Measurements from ENCODE around the gene SULT1E1.
A peak's percentile ranks its signal among the peaks of the same experiment; 100 is the strongest.

Gene SULT1E1

GRCh38 chr4:69896530-69897116 lies 36.7 kb upstream of the SULT1E1 start:
- no peak for TF ChIP-seq CSRNP3 (CRISPR knock-in tag; IDR thresholded peaks at IDR 0.05)
- no peak for TF ChIP-seq RARB (CRISPR knock-in tag; IDR thresholded peaks at IDR 0.05)
- no peak for TF ChIP-seq ESRRG (CRISPR knock-in tag; IDR thresholded peaks at IDR 0.05)
- no peak for TF ChIP-seq GLIS3 (CRISPR knock-in tag; IDR thresholded peaks at IDR 0.05)
- no peak for TF ChIP-seq OSR1 (CRISPR knock-in tag; IDR thresholded peaks at IDR 0.05)
- no peak for TF ChIP-seq ZNF8 (CRISPR knock-in tag; IDR thresholded peaks at IDR 0.05)
- TF ChIP-seq CSDC2 (CRISPR knock-in tag; IDR thresholded peaks at IDR 0.05), result no peak
- TF ChIP-seq PATZ1 (CRISPR knock-in tag; IDR thresholded peaks at IDR 0.05; ENCODE audit: borderline replicate concordance), result no peak
- no peak for TF ChIP-seq ZC3H10 (CRISPR knock-in tag; IDR thresholded peaks at IDR 0.05)
- TF ChIP-seq, protein P1, sequence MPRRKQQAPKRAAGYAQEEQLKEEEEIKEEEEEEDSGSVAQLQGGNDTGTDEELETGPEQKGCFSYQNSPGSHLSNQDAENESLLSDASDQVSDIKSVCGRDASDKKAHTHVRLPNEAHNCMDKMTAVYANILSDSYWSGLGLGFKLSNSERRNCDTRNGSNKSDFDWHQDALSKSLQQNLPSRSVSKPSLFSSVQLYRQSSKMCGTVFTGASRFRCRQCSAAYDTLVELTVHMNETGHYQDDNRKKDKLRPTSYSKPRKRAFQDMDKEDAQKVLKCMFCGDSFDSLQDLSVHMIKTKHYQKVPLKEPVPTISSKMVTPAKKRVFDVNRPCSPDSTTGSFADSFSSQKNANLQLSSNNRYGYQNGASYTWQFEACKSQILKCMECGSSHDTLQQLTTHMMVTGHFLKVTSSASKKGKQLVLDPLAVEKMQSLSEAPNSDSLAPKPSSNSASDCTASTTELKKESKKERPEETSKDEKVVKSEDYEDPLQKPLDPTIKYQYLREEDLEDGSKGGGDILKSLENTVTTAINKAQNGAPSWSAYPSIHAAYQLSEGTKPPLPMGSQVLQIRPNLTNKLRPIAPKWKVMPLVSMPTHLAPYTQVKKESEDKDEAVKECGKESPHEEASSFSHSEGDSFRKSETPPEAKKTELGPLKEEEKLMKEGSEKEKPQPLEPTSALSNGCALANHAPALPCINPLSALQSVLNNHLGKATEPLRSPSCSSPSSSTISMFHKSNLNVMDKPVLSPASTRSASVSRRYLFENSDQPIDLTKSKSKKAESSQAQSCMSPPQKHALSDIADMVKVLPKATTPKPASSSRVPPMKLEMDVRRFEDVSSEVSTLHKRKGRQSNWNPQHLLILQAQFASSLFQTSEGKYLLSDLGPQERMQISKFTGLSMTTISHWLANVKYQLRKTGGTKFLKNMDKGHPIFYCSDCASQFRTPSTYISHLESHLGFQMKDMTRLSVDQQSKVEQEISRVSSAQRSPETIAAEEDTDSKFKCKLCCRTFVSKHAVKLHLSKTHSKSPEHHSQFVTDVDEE (CRISPR knock-in tag; IDR thresholded peaks at IDR 0.05), result no peak
- peak; percentile 37; the same call in 1 of the 3 replicates for ATAC-seq

DNA sequence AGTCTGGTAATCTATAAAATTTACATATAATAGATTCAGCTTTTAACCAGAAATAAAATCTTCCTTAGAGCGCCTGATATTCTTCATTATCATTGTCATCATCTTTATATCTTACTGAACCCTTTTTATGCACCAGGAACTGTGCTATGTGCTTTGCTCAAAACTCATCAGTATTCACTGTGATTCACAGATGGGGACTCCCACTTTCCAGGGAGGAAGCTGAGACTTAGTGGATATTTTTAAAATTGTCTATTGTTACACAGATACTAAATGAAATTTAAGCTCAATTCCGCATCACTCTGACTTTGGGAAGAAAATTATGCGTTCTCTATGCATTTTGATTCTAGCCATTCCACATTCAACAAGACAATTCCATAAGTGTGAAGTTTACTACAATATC lies 34.8 kb upstream of the SULT1E1 start:
- TF ChIP-seq ARNTL (CRISPR knock-in tag; IDR thresholded peaks at IDR 0.05; ENCODE audit: borderline replicate concordance, low read depth) (no peak), ZNF565 (CRISPR knock-in tag; conservative IDR thresholded peaks at IDR 0.05; ENCODE audit: low read depth) (no peak), GLIS3 (CRISPR knock-in tag; IDR thresholded peaks at IDR 0.05) (no peak), ISL1 (CRISPR knock-in tag; IDR thresholded peaks at IDR 0.05) (no peak)
- TF ChIP-seq, protein P1 (CRISPR knock-in tag; IDR thresholded peaks at IDR 0.05), result no peak
- ATAC-seq, result no peak

DNA sequence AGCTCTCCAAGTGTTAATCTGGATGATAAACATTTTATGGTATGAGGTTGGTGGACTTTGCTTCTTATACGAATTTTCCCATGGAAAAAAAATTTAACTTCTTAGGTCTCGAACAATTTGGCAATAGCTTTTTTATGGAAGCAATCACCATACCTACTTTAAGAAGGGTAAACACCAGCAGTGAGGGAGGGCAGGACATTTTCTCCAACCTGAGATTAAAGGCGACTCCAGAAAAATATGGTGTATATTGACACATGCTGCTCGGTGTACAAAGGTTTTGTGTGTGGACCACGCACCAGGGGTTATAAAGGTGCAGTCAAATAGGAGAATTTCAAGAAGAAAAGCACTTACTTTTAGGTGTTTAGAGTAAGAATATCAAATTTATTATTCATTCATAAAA lies 34.2 kb upstream of the SULT1E1 start:
- no peak for TF ChIP-seq ARNTL (CRISPR knock-in tag; IDR thresholded peaks at IDR 0.05; ENCODE audit: borderline replicate concordance, low read depth)
- ATAC-seq, result no peak

GRCh38 chr4:69888336-69888735 lies 28.4 kb upstream of the SULT1E1 start:
- TF ChIP-seq RARB (CRISPR knock-in tag; IDR thresholded peaks at IDR 0.05) (no peak), BACH2 (CRISPR knock-in tag; IDR thresholded peaks at IDR 0.05; ENCODE audit: borderline replicate concordance) (no peak), ESRRG (CRISPR knock-in tag; IDR thresholded peaks at IDR 0.05) (no peak), ZNF565 (CRISPR knock-in tag; conservative IDR thresholded peaks at IDR 0.05; ENCODE audit: low read depth) (no peak), ARNTL (CRISPR knock-in tag; IDR thresholded peaks at IDR 0.05; ENCODE audit: borderline replicate concordance, low read depth) (no peak), OSR1 (CRISPR knock-in tag; IDR thresholded peaks at IDR 0.05) (no peak), POU6F1 (CRISPR knock-in tag; IDR thresholded peaks at IDR 0.05; ENCODE audit: borderline replicate concordance, low read depth) (no peak), ZFP30 (CRISPR knock-in tag; IDR thresholded peaks at IDR 0.05) (no peak), ZNF70 (CRISPR knock-in tag; IDR thresholded peaks at IDR 0.05) (no peak), ZNF8 (CRISPR knock-in tag; IDR thresholded peaks at IDR 0.05) (no peak), ZFP3 (CRISPR knock-in tag; IDR thresholded peaks at IDR 0.05) (no peak), PATZ1 (CRISPR knock-in tag; IDR thresholded peaks at IDR 0.05; ENCODE audit: borderline replicate concordance) (no peak)
- ATAC-seq, result no peak

Measured in SK-N-SH treated with all-trans-retinoic acid at 6 μM for 48 hours (cell line).